Nephron (organoid): ENCODE results near the gene PSMB11.
"Not testable (repeated sequence)": the region's sequence is repeated elsewhere in the genome, so short reads cannot be mapped to it uniquely, and the experiment has no call there.

ENCODE experiments used
- H3K27ac Mint-ChIP-seq, 3 experiments: 2 replicates each; pipeline ENCODE4 v1.8.0; 2020; ENCODE audit warnings: mixed read lengths in 3 of 3, mild to moderate bottlenecking in 2 of 3, moderate library complexity in 1 of 3
- H3K27me3 Mint-ChIP-seq: 2 replicates; pipeline ENCODE4 v1.8.0; 2021; ENCODE audit warnings: low read depth, mild to moderate bottlenecking, moderate library complexity, mixed read lengths
- H3K36me3 Mint-ChIP-seq: 2 replicates; pipeline ENCODE4 v1.8.0; 2020; ENCODE audit warnings: low read depth, mixed read lengths
- H3K4me1 Mint-ChIP-seq: 2 replicates; pipeline ENCODE4 v1.8.0; 2020; ENCODE audit warnings: mixed read lengths
- H3K4me3 Mint-ChIP-seq, 3 experiments: 2 replicates each; pipeline ENCODE4 v1.8.0; 2020; ENCODE audit warnings: mild to moderate bottlenecking in 3 of 3, mixed read lengths in 3 of 3, moderate library complexity in 2 of 3
- H3K9me3 Mint-ChIP-seq: 2 replicates; pipeline ENCODE4 v1.8.0; 2020; ENCODE audit warnings: mixed read lengths
- CTCF ChIP-seq, 3 experiments: fragments of 200-600 bp; sonication (generic); IDR thresholded peaks; one replicate each; pipeline ENCODE4 v1.5.0; 2021; ENCODE audit warnings: antibody characterized with exemption in 3 of 3; ENCODE audit not compliant: unreplicated experiment in 3 of 3

Gene PSMB11

GRCh38 chr14:23013054-23013748 is 28.8 kb upstream of the PSMB11 start:
- Mint-ChIP-seq H3K4me3 (peak overlapping the region in 1 of 3 experiments; percentile 9), H3K36me3 (no peaks in the 10 kb centered on the region)

GRCh38 chr14:23013749-23014054 is 28.3 kb upstream of the PSMB11 start:
- H3K27me3 Mint-ChIP-seq, H3K9me3 Mint-ChIP-seq, H3K36me3 Mint-ChIP-seq, H3K4me3 Mint-ChIP-seq, H3K27ac Mint-ChIP-seq: not testable (repeated sequence)
- peaks cover 27% of the 10 kb centered on the region for H3K4me1 Mint-ChIP-seq

More at GRCh38 chr14:23013054-23013748, 28.8 kb upstream of the PSMB11 start:
- Mint-ChIP-seq H3K4me1 (peaks cover 32% of the 10 kb centered on the region), H3K27me3 (no peaks in the 10 kb centered on the region), H3K27ac (peak overlapping the region; percentile 2 to 12 (median 12)), H3K9me3 (no peaks in the 10 kb centered on the region)
- no peak for TF ChIP-seq CTCF (IDR thresholded peaks at IDR 0.05; ENCODE audit: unreplicated experiment in 3 of 3)

GRCh38 chr14:23015618-23016017 is 26.4 kb upstream of the PSMB11 start:
- H3K27ac Mint-ChIP-seq: peak overlapping the region; percentile 6 to 57 (median 21)
- H3K27me3 Mint-ChIP-seq: no peaks in the 10 kb centered on the region

GRCh38 chr14:23017091-23017490 is 24.9 kb upstream of the PSMB11 start:
- Mint-ChIP-seq H3K9me3 (no peaks in the 10 kb centered on the region), H3K36me3 (no peaks in the 10 kb centered on the region), H3K27ac (no peak overlapping the region), H3K4me1 (peaks cover 20% of the 10 kb centered on the region), H3K27me3 (no peaks in the 10 kb centered on the region), H3K4me3 (no peak overlapping the region)
- TF ChIP-seq CTCF (IDR thresholded peaks at IDR 0.05; ENCODE audit: unreplicated experiment in 3 of 3): no peak

More at GRCh38 chr14:23015618-23016017, 26.4 kb upstream of the PSMB11 start:
- Mint-ChIP-seq H3K36me3 (no peaks in the 10 kb centered on the region), H3K4me1 (peaks cover 11% of the 10 kb centered on the region), H3K9me3 (no peaks in the 10 kb centered on the region), H3K4me3 (no peak overlapping the region)
- no peak for TF ChIP-seq CTCF (IDR thresholded peaks at IDR 0.05; ENCODE audit: unreplicated experiment in 3 of 3)

GRCh38 chr14:23018107-23018506 is 23.9 kb upstream of the PSMB11 start:
- Mint-ChIP-seq H3K4me3 (no peak overlapping the region), H3K4me1 (peaks cover 30% of the 10 kb centered on the region), H3K9me3 (no peaks in the 10 kb centered on the region), H3K27me3 (no peaks in the 10 kb centered on the region), H3K27ac (no peak overlapping the region), H3K36me3 (no peaks in the 10 kb centered on the region)
- no peak for TF ChIP-seq CTCF (IDR thresholded peaks at IDR 0.05; ENCODE audit: unreplicated experiment in 3 of 3)

GRCh38 chr14:23020143-23021128 is 21.6 kb upstream of the PSMB11 start:
- peaks cover 50% of the 10 kb centered on the region for H3K4me1 Mint-ChIP-seq
- no peak for TF ChIP-seq CTCF (IDR thresholded peaks at IDR 0.05; ENCODE audit: unreplicated experiment in 3 of 3)
- H3K4me3 Mint-ChIP-seq: no peak overlapping the region
- H3K27ac Mint-ChIP-seq: peak overlapping the region; percentile 6 to 38 (median 25)
- no peaks in the 10 kb centered on the region for H3K9me3 Mint-ChIP-seq
- no peaks in the 10 kb centered on the region for H3K27me3 Mint-ChIP-seq
- peaks cover 8% of the 10 kb centered on the region for H3K36me3 Mint-ChIP-seq
